Stimulated activated CD8-positive, alpha-beta memory T cell treated with anti-CD3 and anti-CD28 coated beads, Interleukin-15, amount 100 ng/mL, for 24 hours (primary cell): ENCODE results near the gene OR2T27.
"Not testable (repeated sequence)": the region's sequence is repeated elsewhere in the genome, so short reads cannot be mapped to it uniquely, and the experiment has no call there.

Experiments used
- DNase-seq: peaks from one replicate; pipeline ENCODE4 v3.0.0-alpha.2; 2020; ENCODE audit warnings: low read depth

The OR2T27 gene, protein sequence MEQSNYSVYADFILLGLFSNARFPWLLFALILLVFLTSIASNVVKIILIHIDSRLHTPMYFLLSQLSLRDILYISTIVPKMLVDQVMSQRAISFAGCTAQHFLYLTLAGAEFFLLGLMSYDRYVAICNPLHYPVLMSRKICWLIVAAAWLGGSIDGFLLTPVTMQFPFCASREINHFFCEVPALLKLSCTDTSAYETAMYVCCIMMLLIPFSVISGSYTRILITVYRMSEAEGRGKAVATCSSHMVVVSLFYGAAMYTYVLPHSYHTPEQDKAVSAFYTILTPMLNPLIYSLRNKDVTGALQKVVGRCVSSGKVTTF

DNA sequence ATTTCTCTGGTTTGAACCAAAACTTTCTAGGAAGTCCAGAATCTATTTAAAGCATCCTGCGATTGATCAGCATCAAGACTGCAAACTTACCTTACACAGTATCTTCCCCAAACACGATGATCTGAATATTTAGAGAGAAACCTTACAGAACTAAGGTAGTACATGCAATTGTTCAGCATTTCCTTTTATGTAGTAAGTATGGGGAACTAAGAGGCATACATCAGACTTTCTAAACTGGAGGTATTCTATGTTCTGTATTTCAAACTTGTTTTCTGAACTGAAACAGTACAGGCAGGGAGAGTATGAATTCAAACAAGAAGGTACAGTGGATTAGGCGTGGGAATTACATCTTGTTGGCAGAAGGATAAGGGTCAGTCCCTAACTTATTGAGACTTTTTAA lies at the start of gene OR2T27:
Gene OR2T27 (minus strand): TSS at position 175 of the 400 bp plus-strand sequence. CDS start 4,644 bp downstream, outside the sequence.
- DNase-seq: not testable (repeated sequence)

DNA sequence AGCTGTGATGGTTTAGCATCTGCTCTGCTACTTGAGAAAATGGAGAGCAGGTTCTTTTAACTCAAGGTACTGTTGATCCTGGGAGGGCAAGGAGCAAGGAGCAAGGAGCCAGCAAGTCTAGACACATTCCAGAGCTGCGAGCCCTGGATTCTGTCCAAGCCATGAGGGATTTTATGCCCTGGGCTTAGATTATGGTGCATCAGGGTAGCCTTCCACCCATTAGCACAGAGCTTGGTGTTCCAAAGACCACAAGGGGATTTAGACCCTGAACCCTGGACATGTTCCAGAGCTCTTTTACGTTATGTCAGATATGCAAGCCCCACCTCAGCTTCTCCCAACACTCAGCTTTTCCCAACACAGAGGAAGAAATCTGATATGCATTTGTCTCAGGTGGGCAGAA lies 49.3 kb upstream of the OR2T27 start:
- DNase-seq: no peak

DNA sequence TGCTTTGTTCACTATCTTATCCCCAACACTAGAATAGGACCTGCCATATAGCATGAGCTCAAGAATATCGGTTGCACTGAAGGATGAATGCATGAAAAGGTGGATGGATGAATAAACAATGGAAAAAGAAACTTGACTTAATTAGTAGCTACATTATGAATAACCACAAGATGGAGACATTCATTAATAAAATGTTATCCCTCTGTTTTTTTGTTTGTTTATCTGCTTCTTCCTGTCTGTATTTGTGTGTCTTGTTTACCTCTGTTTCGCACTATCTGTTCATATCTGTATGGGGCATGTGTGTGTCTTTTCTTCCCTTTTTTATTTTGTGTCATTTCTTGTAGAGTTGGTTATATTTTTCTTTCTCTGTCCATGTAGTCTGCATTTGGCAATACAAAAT lies 48.3 kb upstream of the OR2T27 start:
- no peak for DNase-seq

DNA sequence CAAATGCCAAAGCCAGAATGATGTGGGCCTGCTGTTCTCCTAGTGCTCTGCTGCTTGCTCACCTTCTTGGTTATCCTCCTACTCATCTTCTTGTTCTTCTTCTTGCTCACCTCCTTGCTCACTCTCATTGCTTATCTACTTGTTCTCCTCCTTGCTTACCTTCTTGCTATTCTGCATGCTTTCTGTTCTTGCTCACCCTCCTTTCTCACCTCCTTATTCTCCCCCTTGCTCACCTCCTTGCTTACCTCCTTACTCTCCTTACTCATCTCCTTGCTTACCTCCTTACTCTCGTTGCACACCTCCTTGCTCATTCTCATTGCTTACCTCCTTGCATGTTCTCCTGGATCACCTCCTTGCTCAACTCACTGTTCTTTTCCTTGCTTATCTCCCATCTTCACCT lies 47.4 kb upstream of the OR2T27 start, which contains the start of gene OR14I1:
Gene OR14I1 (minus strand): TSS at position 53 of the 400 bp plus-strand sequence.
- DNase-seq: no peak

DNA sequence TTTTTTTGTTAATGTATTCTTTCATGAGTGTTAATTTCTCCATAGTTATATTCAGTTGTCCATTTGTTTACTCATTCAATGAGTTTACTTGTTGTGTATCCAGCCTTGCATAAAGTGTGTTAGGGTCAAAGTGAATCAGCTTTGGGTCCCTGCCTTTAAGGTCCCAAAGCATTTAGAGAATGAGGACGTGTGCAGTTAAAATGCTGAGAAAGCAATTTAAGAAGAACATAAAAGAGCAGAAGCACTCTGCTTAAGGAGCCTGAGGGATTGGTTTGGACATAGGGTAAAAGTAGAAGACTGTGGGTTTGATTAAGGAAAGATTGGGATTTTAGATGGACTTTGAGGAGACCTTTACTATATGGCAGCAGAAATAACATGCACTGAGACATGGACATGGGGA lies 43.8 kb upstream of the OR2T27 start:
- no peak for DNase-seq

DNA sequence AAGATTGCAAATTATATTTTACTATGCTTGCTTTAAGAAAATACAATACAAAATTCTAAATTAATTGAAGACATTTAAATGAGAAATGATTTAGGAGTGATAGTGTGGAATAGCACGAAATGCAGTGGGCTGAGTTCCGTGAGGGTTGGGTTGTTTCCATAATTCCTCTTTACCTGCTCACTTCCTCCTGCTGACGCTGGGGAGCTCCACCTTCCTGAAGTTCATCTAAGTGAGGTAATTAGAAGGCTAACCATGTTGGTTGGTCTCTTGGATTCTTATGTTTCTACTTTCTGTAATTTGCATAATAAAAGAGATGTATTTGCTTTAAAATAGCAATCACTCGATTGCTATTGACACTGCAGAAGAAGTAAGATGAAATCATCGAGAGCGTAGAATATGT lies 42.6 kb upstream of the OR2T27 start:
- no peak for DNase-seq

DNA sequence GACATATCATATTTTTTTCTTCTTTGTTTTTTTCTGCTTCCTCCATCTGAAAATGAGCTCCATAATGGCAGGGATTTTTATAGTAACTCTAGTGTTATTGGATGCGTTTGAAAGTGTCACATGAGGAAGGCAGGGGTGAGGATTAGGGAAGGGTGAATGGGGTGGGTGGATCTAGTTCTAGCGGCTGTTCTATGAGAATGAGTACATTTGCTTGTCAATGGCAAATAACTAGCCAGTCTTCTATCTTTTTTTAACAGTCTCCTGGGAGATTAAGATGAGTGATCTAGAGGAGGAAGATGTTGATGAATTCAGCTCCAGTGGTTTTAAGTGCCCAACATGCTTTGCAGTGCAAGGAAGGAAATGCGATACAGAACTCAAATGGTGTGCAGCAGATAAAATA lies 41.4 kb upstream of the OR2T27 start:
- DNase-seq: no peak

DNA sequence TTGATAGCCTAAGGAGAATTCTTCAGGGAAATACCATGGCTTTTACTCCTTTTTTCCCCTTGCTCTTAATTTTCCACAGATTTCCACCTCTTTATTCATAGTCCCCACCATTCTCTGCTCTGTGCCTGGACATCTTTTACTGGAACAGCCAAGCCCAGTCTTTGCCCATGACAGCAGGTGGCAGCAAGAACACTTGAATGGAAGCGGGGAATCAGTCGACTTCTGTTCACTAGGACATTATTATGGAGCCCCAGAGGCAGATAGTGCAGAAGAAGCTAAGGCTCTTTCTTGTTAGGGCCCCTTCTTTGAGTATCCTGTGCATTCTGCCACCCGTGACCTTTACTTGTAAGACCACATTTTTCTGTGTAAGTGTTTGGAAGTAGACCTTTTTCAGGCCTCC lies 40.9 kb upstream of the OR2T27 start:
- DNase-seq: no peak

DNA sequence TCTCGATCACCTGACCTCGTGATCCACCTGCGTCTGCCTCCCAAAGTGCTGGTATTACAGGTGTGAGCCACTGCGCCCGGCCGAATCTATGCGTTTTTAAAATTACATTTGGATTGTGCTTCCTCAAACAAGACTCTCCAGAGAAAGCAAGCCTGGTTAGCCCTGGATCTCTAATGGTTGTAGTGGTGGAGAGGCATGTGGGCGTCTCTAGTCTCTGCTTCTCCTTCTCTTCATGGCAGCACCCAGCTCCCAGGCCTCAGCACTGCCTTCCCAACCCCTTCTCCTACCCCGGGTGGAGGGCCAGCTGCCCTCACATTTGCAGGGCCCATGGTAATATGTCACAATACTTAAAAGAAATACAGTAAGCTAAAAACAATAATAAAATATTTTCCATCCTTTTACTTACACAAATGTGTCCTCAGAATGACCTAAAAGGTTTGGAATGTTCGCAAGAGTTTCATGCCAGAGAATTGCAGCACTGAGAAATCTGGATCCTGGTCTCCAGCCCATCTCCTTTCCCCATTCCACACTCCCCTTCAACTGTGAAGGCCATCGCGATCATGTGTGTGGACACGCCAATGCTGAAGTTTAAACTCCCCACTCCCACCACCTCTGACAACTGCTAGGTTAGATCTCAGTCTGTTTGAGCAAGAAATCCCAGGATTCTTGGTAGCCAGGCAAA lies 40.3 kb upstream of the OR2T27 start:
- DNase-seq: no peak

DNA sequence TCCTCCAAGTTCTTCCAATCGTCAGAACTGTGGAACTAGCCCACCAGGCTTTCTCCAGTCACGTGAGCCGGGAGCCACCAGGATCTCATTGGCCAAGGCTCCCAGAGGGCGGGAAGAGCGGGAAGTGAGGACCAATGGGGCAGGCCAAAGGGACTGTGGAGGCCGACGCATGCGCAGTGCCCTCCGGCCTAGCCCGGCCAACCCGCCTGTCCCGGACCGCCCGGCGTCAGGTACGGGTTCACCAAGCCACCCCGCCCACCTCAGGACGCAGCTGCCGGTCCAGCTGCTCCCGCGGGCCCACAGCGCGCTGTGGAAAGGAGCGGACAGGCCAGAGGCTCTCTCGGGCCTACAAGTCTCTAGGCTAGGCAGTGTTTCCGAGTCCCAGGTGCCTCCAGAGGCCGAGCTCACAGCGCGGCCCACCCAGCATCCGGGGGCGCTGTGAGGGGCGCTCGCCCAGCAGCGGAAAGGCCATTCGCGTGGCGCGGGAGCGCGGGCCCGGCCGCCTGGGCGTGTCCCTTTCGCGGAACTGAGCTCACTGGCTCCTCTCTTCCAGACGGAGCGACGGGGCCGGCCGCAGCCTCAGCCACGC lies 36.3 kb upstream of the OR2T27 start:
- DNase-seq: no peak

DNA sequence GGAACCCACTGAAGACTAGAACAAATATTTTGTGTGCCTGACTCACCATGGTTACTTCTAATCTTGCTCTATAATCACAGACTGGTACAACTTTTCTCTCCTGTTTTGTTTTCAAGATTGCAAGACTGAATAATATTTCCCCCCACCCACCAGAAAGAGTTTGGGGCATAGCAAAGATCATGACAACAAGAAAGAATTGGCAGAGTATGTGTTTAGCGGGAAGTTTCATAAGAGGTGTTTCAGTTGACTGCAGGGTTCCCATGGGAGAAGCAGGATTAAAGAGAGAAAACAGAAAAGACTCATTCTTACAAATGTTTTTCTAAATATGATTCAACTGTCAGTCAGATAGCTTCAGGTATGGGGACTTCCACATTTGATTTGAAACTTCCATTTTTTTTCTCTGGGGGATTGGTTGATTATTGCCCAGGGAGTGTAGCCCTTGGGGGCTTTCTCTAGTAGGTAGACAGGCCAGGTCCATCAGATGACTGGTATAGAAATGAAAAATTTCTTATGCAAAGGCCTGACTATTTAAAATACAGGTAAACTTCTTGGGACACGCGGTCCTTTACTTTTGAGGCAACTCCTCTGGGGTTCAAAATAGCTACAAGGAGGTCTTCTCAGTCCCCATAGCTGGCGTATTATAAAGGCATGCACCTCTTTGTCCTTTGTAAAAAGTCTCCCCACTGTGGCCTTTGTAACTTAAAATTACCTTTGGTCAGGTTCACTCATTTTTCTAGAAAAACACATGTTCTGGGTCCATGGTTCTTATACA lies 33.4 kb upstream of the OR2T27 start:
- DNase-seq: no peak

DNA sequence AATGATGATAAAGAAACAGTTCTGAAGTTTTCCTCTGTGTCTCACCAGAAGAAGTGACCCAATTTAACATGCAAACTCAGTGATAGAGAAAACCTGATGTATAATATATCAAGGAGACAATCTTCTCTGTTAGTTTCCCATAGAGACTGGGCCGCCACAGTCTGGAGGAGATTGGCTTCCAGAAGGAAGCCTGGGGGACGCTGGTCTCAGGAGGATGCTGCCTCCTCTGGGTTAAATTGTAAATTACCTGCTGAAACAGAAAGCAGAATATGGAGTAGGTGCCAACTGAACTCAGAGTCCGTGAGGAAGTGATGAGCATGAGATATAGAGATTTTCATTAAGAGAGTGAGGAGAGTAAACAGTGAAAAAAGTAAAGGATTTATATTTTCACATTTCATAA lies 31.5 kb upstream of the OR2T27 start:
- no peak for DNase-seq

DNA sequence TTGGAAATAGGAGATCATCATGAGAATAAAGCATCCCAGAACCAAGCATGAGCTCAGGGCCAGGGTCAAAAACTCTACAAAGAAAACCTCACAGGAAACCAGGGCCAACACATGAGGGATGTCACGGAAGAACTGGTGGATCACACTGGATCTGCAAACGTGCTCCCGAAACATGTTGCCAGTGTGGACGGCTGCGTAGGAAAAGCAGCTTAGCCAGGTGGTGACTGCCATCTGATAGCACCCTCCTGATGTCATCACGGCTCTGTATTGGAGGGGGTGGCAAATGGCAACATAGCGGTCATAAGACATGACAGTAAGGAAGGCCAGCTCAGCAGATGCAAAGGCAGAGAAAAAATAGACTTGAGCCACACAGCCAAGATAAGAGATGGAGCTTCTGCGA lies 26.3 kb upstream of the OR2T27 start:
- DNase-seq: no peak

DNA sequence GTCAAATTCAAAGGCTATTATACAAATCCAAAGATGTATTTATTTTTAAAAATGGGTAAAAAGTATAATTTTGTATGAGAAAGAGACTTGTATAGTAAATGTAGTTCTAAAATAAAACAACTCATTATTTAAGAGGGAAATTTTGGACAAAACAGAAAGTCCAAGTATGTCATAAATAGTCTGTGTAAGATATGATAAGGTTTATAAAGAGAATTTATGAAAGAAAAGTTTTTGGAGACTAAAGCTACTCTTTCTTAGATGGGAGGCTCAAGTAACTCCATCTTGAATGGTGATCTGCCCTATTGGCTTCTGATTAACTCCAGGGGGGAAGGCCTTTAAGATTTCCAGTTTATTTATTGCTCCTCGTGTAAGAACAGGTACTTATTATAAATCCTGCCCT lies 14.7 kb upstream of the OR2T27 start:
- DNase-seq: no peak

DNA sequence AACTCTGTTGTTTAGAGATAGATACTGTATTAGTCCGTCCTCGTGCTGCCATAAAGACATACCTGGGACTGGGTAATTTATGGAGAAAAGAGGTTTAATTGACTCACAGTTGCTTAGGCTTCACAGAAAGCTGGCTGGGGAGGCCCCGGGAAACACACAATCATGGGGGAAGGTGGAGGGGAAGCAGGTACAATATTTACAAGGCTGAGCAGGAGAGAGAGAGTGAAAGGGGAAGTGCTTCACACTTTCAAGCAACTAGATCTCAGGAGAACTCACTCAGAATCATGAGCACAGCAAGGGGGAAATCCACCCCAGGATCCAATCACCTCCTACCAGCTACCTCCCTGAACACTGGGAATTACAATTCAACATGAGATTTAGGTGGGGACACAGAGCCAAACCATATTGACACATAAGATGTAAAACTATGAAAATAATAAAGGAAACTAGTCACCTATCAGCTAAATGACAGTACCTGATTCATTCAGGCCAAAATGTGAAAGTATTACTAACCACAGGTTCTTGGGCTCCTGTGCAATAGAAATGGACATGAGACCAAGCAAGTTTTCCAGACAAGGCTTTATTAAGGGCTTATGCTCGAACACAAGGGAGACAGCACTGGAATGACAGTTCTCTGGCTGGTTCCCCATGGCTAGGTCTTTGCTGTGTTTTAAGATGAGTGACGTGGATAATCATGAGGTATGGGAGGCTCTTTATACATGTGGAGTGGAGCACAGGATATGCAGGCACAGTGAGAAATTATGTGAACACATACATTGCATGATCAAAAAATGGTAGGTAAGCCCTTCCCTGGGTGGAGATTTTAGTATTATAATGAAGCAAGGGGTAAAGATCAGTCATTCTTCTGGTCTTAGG lies 8.4 kb upstream of the OR2T27 start:
- DNase-seq: not testable (repeated sequence)

DNA sequence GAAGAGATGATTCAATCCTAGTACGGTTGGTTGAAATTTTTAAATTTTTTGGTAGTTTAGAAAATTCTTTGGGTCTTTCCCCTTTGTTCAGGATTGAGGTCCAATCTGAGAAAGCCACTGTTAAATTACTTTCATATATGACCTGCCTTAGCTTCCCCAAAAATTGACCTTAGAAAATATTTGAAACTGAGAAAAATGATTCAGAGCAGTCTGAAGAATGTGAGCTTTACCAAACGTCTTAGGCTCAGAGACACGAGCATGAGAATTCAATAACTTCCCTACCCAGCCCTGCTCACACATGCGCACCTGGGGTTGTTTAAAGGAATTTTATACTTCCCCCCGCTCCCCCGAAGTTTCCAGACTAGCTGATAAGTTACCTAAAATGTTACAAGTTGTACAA lies 1.5 kb upstream of the OR2T27 start:
- DNase-seq: not testable (repeated sequence)

DNA sequence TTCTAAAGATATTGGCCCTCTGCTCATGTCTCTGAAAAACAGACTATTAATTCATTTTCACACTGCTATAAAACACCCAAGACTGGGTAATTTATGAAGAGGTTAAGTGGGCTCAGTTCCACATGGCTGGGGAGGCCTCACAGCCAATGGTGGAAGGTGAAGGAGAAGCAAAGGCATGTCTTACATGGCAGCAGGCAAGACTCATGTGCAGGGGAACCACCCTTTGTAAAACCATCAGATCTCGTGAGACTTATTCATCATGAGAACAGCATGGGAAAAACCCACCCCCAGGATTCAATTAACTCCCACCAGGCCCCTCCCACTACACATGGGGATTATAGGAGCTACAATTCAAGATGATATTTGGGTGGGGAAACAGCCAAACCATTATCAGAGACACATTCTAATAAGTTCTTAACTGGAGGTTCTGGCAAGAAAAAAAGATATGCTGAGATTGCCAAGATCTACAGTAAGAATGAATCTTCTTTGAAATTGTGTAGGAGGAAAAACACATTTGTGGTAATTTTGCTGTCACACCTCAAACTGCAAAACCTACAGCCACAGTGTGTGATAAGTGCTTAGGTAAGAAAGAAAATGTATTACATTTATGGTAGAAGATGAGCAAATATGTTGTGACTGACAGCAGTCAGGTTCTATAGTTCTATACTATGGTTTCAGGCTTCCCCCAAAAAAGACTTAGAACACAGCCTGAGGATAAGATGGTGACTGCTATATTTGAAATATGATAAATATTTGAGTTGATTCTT lies 6.4 kb downstream of the OR2T27 start:
- DNase-seq: not testable (repeated sequence)

DNA sequence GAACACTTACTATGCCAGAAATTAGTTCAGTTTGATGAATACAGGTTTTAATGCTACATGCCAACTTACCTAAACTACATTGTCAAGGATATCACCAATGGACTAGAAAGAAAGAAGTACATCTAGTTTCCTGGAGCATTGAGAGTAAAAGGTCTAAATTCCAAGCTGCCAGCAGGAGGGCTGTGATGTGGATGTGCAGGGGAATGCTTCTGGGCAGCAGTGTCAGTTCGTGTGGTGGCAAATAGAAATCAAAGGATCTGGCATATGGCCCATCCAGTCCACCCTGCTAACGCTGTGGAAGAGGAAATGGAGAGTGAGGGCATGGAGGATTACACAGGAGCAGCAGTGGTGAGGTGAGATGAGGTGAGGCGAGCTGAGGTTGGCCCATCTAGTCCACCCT lies 10.2 kb downstream of the OR2T27 start, which contains the start of gene OR2T35:
Gene OR2T35 (minus strand): TSS at position 101 of the 400 bp plus-strand sequence. CDS start 6,020 bp downstream, outside the sequence.
- not testable (repeated sequence) for DNase-seq

DNA sequence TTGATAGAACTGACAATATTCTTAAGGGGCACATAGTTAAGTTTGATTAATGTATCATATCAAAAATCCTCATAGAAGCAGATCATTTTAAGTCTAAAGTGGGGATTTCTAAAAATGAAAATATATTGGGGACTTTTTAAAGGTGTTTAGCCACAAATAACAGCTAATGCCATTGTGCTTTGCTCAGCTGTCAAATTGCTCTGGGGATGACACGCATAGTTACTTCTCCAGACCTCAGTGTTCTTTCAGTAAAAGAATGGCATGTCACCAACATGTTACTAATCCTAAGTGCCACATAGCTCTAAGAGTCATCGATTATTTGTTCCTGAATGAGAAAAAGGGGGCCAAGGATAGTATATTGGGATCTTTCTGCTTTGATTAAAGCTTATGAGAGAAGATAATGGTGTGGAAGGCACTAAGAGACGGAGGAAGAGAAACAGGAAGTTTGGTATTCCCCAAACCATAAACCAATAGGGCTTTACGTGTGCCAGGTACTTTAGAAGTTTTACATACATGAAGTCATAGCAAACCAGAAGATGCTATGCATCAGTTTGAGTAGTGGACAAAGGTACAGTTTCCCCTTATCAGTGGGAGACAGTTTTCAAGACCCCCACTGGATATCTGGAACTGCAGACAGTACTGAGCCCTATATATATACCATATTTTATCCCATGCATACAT lies 12.2 kb downstream of the OR2T27 start:
- not testable (repeated sequence) for DNase-seq

DNA sequence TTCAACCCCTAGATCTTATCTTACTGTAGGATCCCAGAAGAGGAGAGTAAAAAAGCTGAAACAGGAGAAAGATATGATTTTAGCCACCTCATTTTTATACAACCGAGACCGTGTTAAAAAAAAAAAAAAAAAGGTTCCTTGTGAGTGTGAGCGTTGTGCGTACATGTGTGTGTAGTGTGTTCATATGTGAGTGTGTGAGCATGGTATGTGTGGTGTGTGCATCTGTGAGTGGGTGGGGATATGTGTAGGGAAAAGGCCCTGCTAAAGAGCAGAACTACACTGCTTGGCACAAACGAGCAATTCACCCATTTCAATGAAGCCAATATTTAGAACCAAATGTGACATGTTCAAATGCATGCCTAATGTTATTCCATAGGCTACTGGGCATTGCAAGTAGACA lies 13.7 kb downstream of the OR2T27 start:
- DNase-seq: not testable (repeated sequence)
